ENCODE data around the gene ZCWPW2. TPM values are rescaled to one million over a fixed set of nuclear protein-coding genes. Genes with fewer than 3 reads are reported as not detected.
A peak's percentile ranks its signal among the peaks of the same experiment; 100 is the strongest.

Gene ZCWPW2
- 0.43 and 0.97 TPM in 2 replicates for total RNA-seq (2014; rRNA removed; shearing (Covaris generic))

- no peaks in the 10 kb centered on the region for H3K9me3 ChIP-seq (replicated peaks)
- H3K27ac ChIP-seq = peak within 1 kb of the TSS; percentile 99
- H3K4me1 ChIP-seq = peaks cover 15% of the 10 kb centered on the region
- peak; percentile 98 for DNase-seq
- peak within 1 kb of the TSS; percentile 93 for H3K4me3 ChIP-seq
- H3K27me3 ChIP-seq = no peaks in the 10 kb centered on the region
- H3K36me3 ChIP-seq = no peaks in the 10 kb centered on the region; the same call in 1 of the 2 replicates
These were observed at the start of gene ZCWPW2, which contains the start of gene AZI2 for GRCh38 chr3:28348629-28349468. Gene ZCWPW2 (plus strand): TSS chr3:28348721. CDS start chr3:28413069, 64,348 bp downstream. Gene AZI2 (minus strand): TSS chr3:28348824. CDS start chr3:28340617, 8,207 bp downstream.

GRCh38 chr3:28299705-28300104 lies 48.8 kb upstream of the ZCWPW2 start:
- H3K4me3 ChIP-seq = no peak overlapping the region
- DNase-seq = no peak
- H3K9me3 ChIP-seq (replicated peaks) = no peaks in the 10 kb centered on the region; the same call in 1 of the 2 replicates
- no peaks in the 10 kb centered on the region for H3K27me3 ChIP-seq
- no peaks in the 10 kb centered on the region for H3K4me1 ChIP-seq
- no peak overlapping the region for H3K27ac ChIP-seq
- no peaks in the 10 kb centered on the region for H3K36me3 ChIP-seq

- no peaks in the 10 kb centered on the region for H3K36me3 ChIP-seq
- no peaks in the 10 kb centered on the region for H3K9me3 ChIP-seq (replicated peaks)
- H3K4me3 ChIP-seq = no peak overlapping the region
- no peak overlapping the region for H3K27ac ChIP-seq
- H3K27me3 ChIP-seq = no peaks in the 10 kb centered on the region
- H3K4me1 ChIP-seq = no peaks in the 10 kb centered on the region
- DNase-seq = no peak
These were observed 48.1 kb upstream of the ZCWPW2 start for GRCh38 chr3:28300345-28300962.

GRCh38 chr3:28301688-28302087 lies 46.8 kb upstream of the ZCWPW2 start:
- no peak for DNase-seq
- Histone ChIP-seq H3K27ac (no peak overlapping the region), H3K9me3 (replicated peaks) (no peaks in the 10 kb centered on the region), H3K36me3 (no peaks in the 10 kb centered on the region), H3K4me3 (no peak overlapping the region), H3K4me1 (no peaks in the 10 kb centered on the region), H3K27me3 (no peaks in the 10 kb centered on the region)

- no peaks in the 10 kb centered on the region for H3K36me3 ChIP-seq
- no peaks in the 10 kb centered on the region for H3K27me3 ChIP-seq
- DNase-seq = no peak
- no peaks in the 10 kb centered on the region for H3K9me3 ChIP-seq (replicated peaks)
- no peak overlapping the region for H3K4me3 ChIP-seq
- no peak overlapping the region for H3K27ac ChIP-seq
- no peaks in the 10 kb centered on the region for H3K4me1 ChIP-seq
These were observed 40.3 kb upstream of the ZCWPW2 start for GRCh38 chr3:28308196-28308595.

- DNase-seq = no peak
- Histone ChIP-seq H3K27me3 (no peaks in the 10 kb centered on the region), H3K4me1 (no peaks in the 10 kb centered on the region), H3K4me3 (no peak overlapping the region), H3K9me3 (replicated peaks) (no peaks in the 10 kb centered on the region), H3K36me3 (no peaks in the 10 kb centered on the region), H3K27ac (no peak overlapping the region)
These were observed 32.8 kb upstream of the ZCWPW2 start for GRCh38 chr3:28315711-28316110.

- Histone ChIP-seq H3K4me1 (no peaks in the 10 kb centered on the region), H3K36me3 (no peaks in the 10 kb centered on the region), H3K9me3 (replicated peaks) (no peaks in the 10 kb centered on the region), H3K27ac (no peak overlapping the region), H3K27me3 (no peaks in the 10 kb centered on the region), H3K4me3 (no peak overlapping the region)
- DNase-seq = no peak
These were observed 32.3 kb upstream of the ZCWPW2 start for GRCh38 chr3:28316226-28316625.

- H3K9me3 ChIP-seq (replicated peaks) = no peaks in the 10 kb centered on the region
- H3K36me3 ChIP-seq = peaks cover 3% of the 10 kb centered on the region; the same call in 1 of the 2 replicates
- peak; percentile 56 to 76 for DNase-seq
- H3K4me1 ChIP-seq = no peaks in the 10 kb centered on the region
- H3K27me3 ChIP-seq = no peaks in the 10 kb centered on the region
- no peak overlapping the region for H3K27ac ChIP-seq
- no peak overlapping the region for H3K4me3 ChIP-seq
These were observed 31.0 kb upstream of the ZCWPW2 start for GRCh38 chr3:28317438-28318022.

- H3K4me1 ChIP-seq = no peaks in the 10 kb centered on the region
- H3K36me3 ChIP-seq = peaks cover 25% of the 10 kb centered on the region
These were observed 27.5 kb upstream of the ZCWPW2 start for GRCh38 chr3:28320981-28321380.

GRCh38 chr3:28322464-28322863 lies 26.1 kb upstream of the ZCWPW2 start:
- H3K27me3 ChIP-seq = no peaks in the 10 kb centered on the region
- H3K36me3 ChIP-seq = peaks cover 38% of the 10 kb centered on the region
- H3K9me3 ChIP-seq (replicated peaks) = no peaks in the 10 kb centered on the region
- no peak for DNase-seq
- no peak overlapping the region for H3K4me3 ChIP-seq
- no peaks in the 10 kb centered on the region for H3K4me1 ChIP-seq
- no peak overlapping the region for H3K27ac ChIP-seq

More at GRCh38 chr3:28320981-28321380, 27.5 kb upstream of the ZCWPW2 start:
- no peak for DNase-seq
- no peak overlapping the region for H3K27ac ChIP-seq
- no peaks in the 10 kb centered on the region for H3K9me3 ChIP-seq (replicated peaks)
- H3K4me3 ChIP-seq = no peak overlapping the region
- H3K27me3 ChIP-seq = no peaks in the 10 kb centered on the region

GRCh38 chr3:28326458-28326926 lies 22.0 kb upstream of the ZCWPW2 start:
- Histone ChIP-seq H3K4me3 (no peak overlapping the region), H3K9me3 (replicated peaks) (no peaks in the 10 kb centered on the region), H3K27me3 (no peaks in the 10 kb centered on the region), H3K36me3 (peaks cover 55% of the 10 kb centered on the region), H3K27ac (no peak overlapping the region), H3K4me1 (no peaks in the 10 kb centered on the region)
- no peak for DNase-seq

GRCh38 chr3:28328188-28329151 lies 20.1 kb upstream of the ZCWPW2 start:
- DNase-seq = peak in 1 of 2 experiments; percentile 56
- H3K9me3 ChIP-seq (replicated peaks) = no peaks in the 10 kb centered on the region
- H3K4me1 ChIP-seq = no peaks in the 10 kb centered on the region

GRCh38 chr3:28334552-28334951 lies 14.0 kb upstream of the ZCWPW2 start:
- no peak for DNase-seq

More at GRCh38 chr3:28328188-28329151, 20.1 kb upstream of the ZCWPW2 start:
- Histone ChIP-seq H3K27me3 (no peaks in the 10 kb centered on the region), H3K4me3 (no peak overlapping the region), H3K27ac (no peak overlapping the region), H3K36me3 (peaks cover 68% of the 10 kb centered on the region)

GRCh38 chr3:28335246-28335645 lies 13.3 kb upstream of the ZCWPW2 start:
- DNase-seq = no peak
- Histone ChIP-seq H3K4me1 (no peaks in the 10 kb centered on the region), H3K27me3 (no peaks in the 10 kb centered on the region), H3K4me3 (no peak overlapping the region), H3K9me3 (replicated peaks) (no peaks in the 10 kb centered on the region), H3K27ac (no peak overlapping the region), H3K36me3 (peaks cover 77% of the 10 kb centered on the region)

More at GRCh38 chr3:28334552-28334951, 14.0 kb upstream of the ZCWPW2 start:
- Histone ChIP-seq H3K27ac (no peak overlapping the region), H3K36me3 (peaks cover 76% of the 10 kb centered on the region), H3K4me1 (no peaks in the 10 kb centered on the region), H3K27me3 (no peaks in the 10 kb centered on the region), H3K4me3 (no peak overlapping the region), H3K9me3 (replicated peaks) (no peaks in the 10 kb centered on the region)

All from SJCRH30 (cell line).